CD4-positive, alpha-beta T cell treated with Interleukin-4 for 4 hours (primary cell): ENCODE results near the gene ABCA2.
"Not testable (repeated sequence)": the region's sequence is repeated elsewhere in the genome, so short reads cannot be mapped to it uniquely, and the experiment has no call there.

Experiments used
- DNase-seq: peaks from one replicate; pipeline ENCODE4 v3.0.0-alpha.2; 2020

Gene ABCA2

GRCh38 chr9:137044502-137045177, 16.6 kb upstream of the ABCA2 start:
- DNase-seq = no peak

GRCh38 chr9:137044037-137044436, 16.0 kb upstream of the ABCA2 start:
- no peak for DNase-seq

- no peak for DNase-seq
Observed at GRCh38 chr9:137042751-137043727, 15.0 kb upstream of the ABCA2 start.

GRCh38 chr9:137041124-137041523, 13.1 kb upstream of the ABCA2 start:
- no peak for DNase-seq

- DNase-seq = no peak
Observed at GRCh38 chr9:137040568-137040967, 12.5 kb upstream of the ABCA2 start.

- DNase-seq = no peak
Observed at GRCh38 chr9:137039611-137040366, 11.8 kb upstream of the ABCA2 start.

GRCh38 chr9:137038916-137039315, 10.9 kb upstream of the ABCA2 start:
- no peak for DNase-seq

GRCh38 chr9:137037483-137037882, 9.4 kb upstream of the ABCA2 start:
- no peak for DNase-seq

- DNase-seq = no peak
Observed at GRCh38 chr9:137037035-137037434, 9.0 kb upstream of the ABCA2 start.

GRCh38 chr9:137035937-137036336, 7.9 kb upstream of the ABCA2 start:
- DNase-seq = no peak

GRCh38 chr9:137035507-137035834, 7.4 kb upstream of the ABCA2 start:
- no peak for DNase-seq

GRCh38 chr9:137034709-137035506, 6.9 kb upstream of the ABCA2 start:
- DNase-seq = peak; percentile 85

GRCh38 chr9:137034039-137034708, 6.1 kb upstream of the ABCA2 start:
- no peak for DNase-seq

GRCh38 chr9:137033481-137033880, 5.4 kb upstream of the ABCA2 start:
- DNase-seq = not testable (repeated sequence)

GRCh38 chr9:137032858-137033257, 4.8 kb upstream of the ABCA2 start:
- DNase-seq = no peak

GRCh38 chr9:137031904-137032640, 4.0 kb upstream of the ABCA2 start, which contains the start of gene FUT7:
Gene FUT7 (minus strand): TSS chr9:137032088. CDS start chr9:137031991, 97 bp downstream.
- no peak for DNase-seq

- no peak for DNase-seq
Observed at GRCh38 chr9:137030538-137031527, 2.8 kb upstream of the ABCA2 start.

GRCh38 chr9:137030006-137030405, 2.0 kb upstream of the ABCA2 start:
- no peak for DNase-seq

- peak; percentile 50 for DNase-seq
Observed at GRCh38 chr9:137029058-137029936, 1.3 kb upstream of the ABCA2 start.
